H9 (cell line): ENCODE data around the gene MMD2. TPM values are rescaled to one million over a fixed set of nuclear protein-coding genes. Genes with fewer than 3 reads are reported as not detected.

ENCODE experiments used
- DNase-seq: peaks from one replicate; pipeline ENCODE4 v3.0.0-alpha.2; 2017
- H2AFZ ChIP-seq: one replicate; pipeline ENCODE4 v1.6.1; 2013; ENCODE audit warnings: mild to moderate bottlenecking, low read length, control low read depth, moderate library complexity
- H2AK5ac ChIP-seq: 2 replicates; pipeline ENCODE4 v1.6.1; 2013; ENCODE audit warnings: low read length, control low read depth, mixed read lengths; ENCODE audit not compliant: insufficient read length
- H2BK120ac ChIP-seq: one replicate; pipeline ENCODE4 v1.6.1; 2013; ENCODE audit warnings: low read depth, mild to moderate bottlenecking, low read length, control low read depth, inconsistent platforms; ENCODE audit not compliant: poor library complexity, severe bottlenecking
- H2BK12ac ChIP-seq: 2 replicates; pipeline ENCODE4 v1.6.1; 2013; ENCODE audit warnings: low read length, control low read depth, mixed read lengths, low read depth; ENCODE audit not compliant: insufficient read length
- H2BK15ac ChIP-seq: 2 replicates; pipeline ENCODE4 v1.6.1; 2013; ENCODE audit warnings: low read depth, low read length, control low read depth
- H2BK20ac ChIP-seq: one replicate; pipeline ENCODE4 v1.6.1; 2013; ENCODE audit warnings: low read depth, mild to moderate bottlenecking, low read length, control low read depth, inconsistent platforms; ENCODE audit not compliant: poor library complexity, severe bottlenecking
- H2BK5ac ChIP-seq: 2 replicates; pipeline ENCODE4 v1.6.1; 2013; ENCODE audit warnings: low read length, control low read depth, mixed read lengths; ENCODE audit not compliant: insufficient read length
- H3K14ac ChIP-seq: 2 replicates; pipeline ENCODE4 v1.6.1; 2013; ENCODE audit warnings: low read length, control low read depth; ENCODE audit not compliant: insufficient read depth
- H3K18ac ChIP-seq: 2 replicates; pipeline ENCODE4 v1.6.1; 2013; ENCODE audit warnings: low read depth, mild to moderate bottlenecking, mixed read lengths, low read length, control low read depth; ENCODE audit not compliant: insufficient read length
- H3K23ac ChIP-seq: 2 replicates; pipeline ENCODE4 v1.6.1; 2013; ENCODE audit warnings: low read length, control low read depth, mixed read lengths, low read depth; ENCODE audit not compliant: insufficient read length
- H3K23me2 ChIP-seq: 2 replicates; pipeline ENCODE4 v1.6.1; 2013; ENCODE audit warnings: low read depth, mild to moderate bottlenecking, mixed read lengths, low read length, control low read depth; ENCODE audit not compliant: insufficient read length, poor library complexity, severe bottlenecking
- H3K27ac ChIP-seq: 2 replicates; pipeline ENCODE4 v1.5.1; 2013; ENCODE audit warnings: low read length, control low read depth, mixed read lengths, low read depth; ENCODE audit not compliant: insufficient read length
- H3K27me3 ChIP-seq: 2 replicates; pipeline ENCODE4 v1.6.1; 2013; ENCODE audit warnings: low read length, control low read depth, inconsistent platforms; ENCODE audit not compliant: insufficient read depth
- H3K4ac ChIP-seq: 2 replicates; pipeline ENCODE4 v1.6.1; 2013; ENCODE audit warnings: low read depth, mild to moderate bottlenecking, control low read depth, inconsistent platforms, low read length, moderate library complexity
- H3K4me1 ChIP-seq: 2 replicates; pipeline ENCODE4 v1.6.1; 2013; ENCODE audit warnings: low read length, control low read depth, inconsistent platforms; ENCODE audit not compliant: insufficient read depth
- H3K4me2 ChIP-seq: 2 replicates; pipeline ENCODE4 v1.6.1; 2013; ENCODE audit warnings: low read length, control low read depth, mixed read lengths; ENCODE audit not compliant: insufficient read length, insufficient read depth
- H3K56ac ChIP-seq: 2 replicates; pipeline ENCODE4 v1.6.1; 2013; ENCODE audit warnings: low read depth, mild to moderate bottlenecking, mixed read lengths, low read length, control low read depth; ENCODE audit not compliant: insufficient read length
- H3K79me1 ChIP-seq: 2 replicates; pipeline ENCODE4 v1.6.1; 2013; ENCODE audit warnings: low read depth, mild to moderate bottlenecking, moderate library complexity, low read length, control low read depth, inconsistent platforms; ENCODE audit not compliant: insufficient read depth, poor library complexity, severe bottlenecking
- H3K79me2 ChIP-seq: 2 replicates; pipeline ENCODE4 v1.6.1; 2013; ENCODE audit warnings: low read length, control low read depth, inconsistent platforms; ENCODE audit not compliant: insufficient read depth
- H3K9ac ChIP-seq: 2 replicates; pipeline ENCODE4 v1.6.1; 2013; ENCODE audit warnings: low read length, control low read depth, mixed read lengths; ENCODE audit not compliant: insufficient read length; ENCODE audit errors: extremely low read depth
- H3K9me3 ChIP-seq: one replicate; pipeline ENCODE4 v1.6.1; 2013; ENCODE audit warnings: low read depth, low read length, inconsistent platforms; ENCODE audit not compliant: control insufficient read depth
- H3T11ph ChIP-seq: one replicate; pipeline ENCODE4 v1.6.1; 2013; ENCODE audit warnings: mild to moderate bottlenecking, low read length, control low read depth, inconsistent platforms
- H4K20me1 ChIP-seq: one replicate; pipeline ENCODE4 v1.6.1; 2013; ENCODE audit not compliant: control insufficient read depth, insufficient read length, insufficient read depth
- H4K5ac ChIP-seq: 2 replicates; pipeline ENCODE4 v1.6.1; 2013; ENCODE audit warnings: low read depth, mild to moderate bottlenecking, mixed read lengths, low read length, control low read depth; ENCODE audit not compliant: insufficient read length
- H4K8ac ChIP-seq: replicated peaks from 2 replicates; pipeline ENCODE4 v1.6.1; 2013; ENCODE audit warnings: low read length, control low read depth, mixed read lengths, low read depth; ENCODE audit not compliant: insufficient read length
- H4K91ac ChIP-seq: 2 replicates; pipeline ENCODE4 v1.6.1; 2013; ENCODE audit warnings: low read depth, mild to moderate bottlenecking, moderate library complexity, mixed read lengths, low read length, control low read depth; ENCODE audit not compliant: insufficient read length
- H3K27ac Mint-ChIP-seq, 3 experiments: 2 replicates in 2 of 3; 3 replicates in 1 of 3; pipeline ENCODE4 v1.8.0; 2020 to 2021; ENCODE audit warnings: mixed read lengths in 3 of 3, mild to moderate bottlenecking in 1 of 3, moderate library complexity in 1 of 3
- H3K27me3 Mint-ChIP-seq: 2 replicates; pipeline ENCODE4 v1.8.0; 2021; ENCODE audit warnings: low read depth, mild to moderate bottlenecking, moderate library complexity, mixed read lengths
- H3K36me3 Mint-ChIP-seq, 3 experiments: 2 replicates in 2 of 3; 3 replicates in 1 of 3; pipeline ENCODE4 v1.8.0; 2020 to 2021; ENCODE audit warnings: low read depth in 3 of 3, mixed read lengths in 3 of 3; ENCODE audit not compliant: insufficient read depth in 1 of 3
- H3K4me1 Mint-ChIP-seq, 2 experiments: 2 replicates each; pipeline ENCODE4 v1.8.0; 2020; ENCODE audit warnings: mixed read lengths in 2 of 2
- H3K4me3 Mint-ChIP-seq, 2 experiments: 2 replicates in 1 of 2; 3 replicates in 1 of 2; pipeline ENCODE4 v1.8.0; 2020 to 2021; ENCODE audit warnings: mild to moderate bottlenecking in 2 of 2, mixed read lengths in 2 of 2, moderate library complexity in 1 of 2
- H3K9me3 Mint-ChIP-seq, 2 experiments: 2 replicates in 1 of 2; 3 replicates in 1 of 2; pipeline ENCODE4 v1.8.0; 2020; ENCODE audit warnings: mild to moderate bottlenecking in 2 of 2, mixed read lengths in 2 of 2, moderate library complexity in 1 of 2
- WGBS: extraction: QIAGEN DNeasy Blood & Tissue Kit; methylation state at CpG from one replicate; pipeline ENCODE4 v1.1.7; 2013; ENCODE audit warnings: missing lambda C conversion rate, low lambda C conversion rate, mixed read lengths; ENCODE audit not compliant: insufficient read length; ENCODE audit errors: extremely low coverage; 5-methylcytosine and 5-hydroxymethylcytosine counted together
- total RNA-seq: library from RNA; stranded (reverse); gene quantifications from 2 replicates; pipeline ENCODE4 v1.2.1, GENCODE V29; 2021
- TF ChIP-seq, protein P1 (sequence below): fragments of 200-600 bp; sonication (generic); conservative IDR thresholded peaks from 3 replicates; pipeline ENCODE4 v1.8.0; 2021; ENCODE audit warnings: antibody characterized with exemption, mild to moderate bottlenecking

MMD2 gene
- total RNA-seq, 1 experiment from 2014 or later, result 0.20 TPM

DNA sequence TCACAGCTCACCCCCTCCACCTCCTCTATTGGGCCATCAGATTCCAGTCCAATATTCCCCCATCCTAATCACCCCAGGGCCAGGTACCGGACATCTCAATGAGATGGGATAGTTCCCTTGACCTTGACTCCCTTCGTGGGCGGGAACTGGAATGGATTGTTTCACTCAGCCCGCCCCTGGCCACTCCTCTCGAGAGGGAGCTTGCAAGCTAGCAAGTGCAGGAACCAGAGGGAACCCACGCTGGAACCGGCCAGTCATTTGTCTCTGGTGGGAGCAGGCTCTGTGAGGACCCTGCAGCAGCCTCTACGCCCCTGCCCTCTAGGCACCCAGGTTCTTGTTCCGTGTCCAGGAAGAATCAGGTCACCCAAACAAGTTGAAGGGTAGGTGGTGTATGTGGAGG is 64.5 kb downstream of the MMD2 start:
- Histone ChIP-seq H3K27me3 (no peaks in the 10 kb centered on the region), H2BK120ac (peak overlapping the region; percentile 36), H2BK15ac (no peak overlapping the region), H3K9ac (no peak overlapping the region), H3K27ac (no peak overlapping the region), H2BK5ac (no peak overlapping the region), H2AK5ac (no peak overlapping the region), H4K8ac (no peak overlapping the region), H3K56ac (no peak overlapping the region), H4K91ac (no peak overlapping the region), H3K79me1 (no peaks in the 10 kb centered on the region), H2BK12ac (no peak overlapping the region), H3K23ac (no peak overlapping the region), H3T11ph (no peak overlapping the region), H3K18ac (no peak overlapping the region), H3K23me2 (no peaks in the 10 kb centered on the region), H4K20me1 (no peaks in the 10 kb centered on the region), H4K5ac (no peak overlapping the region), H3K4me2 (no peak overlapping the region), H3K9me3 (no peaks in the 10 kb centered on the region), H3K4me1 (no peaks in the 10 kb centered on the region; the same call in 1 of the 2 replicates), H3K4ac (no peak overlapping the region), H2BK20ac (peak overlapping the region; percentile 75), H3K14ac (no peak overlapping the region; the same call in 1 of the 2 replicates), H3K79me2 (no peaks in the 10 kb centered on the region), H2AFZ (no peak overlapping the region)
- DNase-seq, result no peak
- WGBS, result no CpG with 5 or more reads among the region's 9 CpGs
- H3K27ac Mint-ChIP-seq, result no peak overlapping the region
- peaks cover 3% of the 10 kb centered on the region; the same call in 1 of the 2 replicates for H3K27me3 Mint-ChIP-seq
- peaks cover 0 to 6% (median 3%) of the 10 kb centered on the region in 3 experiments; a peak in 4 of 7 replicates for H3K36me3 Mint-ChIP-seq
- TF ChIP-seq, protein P1, sequence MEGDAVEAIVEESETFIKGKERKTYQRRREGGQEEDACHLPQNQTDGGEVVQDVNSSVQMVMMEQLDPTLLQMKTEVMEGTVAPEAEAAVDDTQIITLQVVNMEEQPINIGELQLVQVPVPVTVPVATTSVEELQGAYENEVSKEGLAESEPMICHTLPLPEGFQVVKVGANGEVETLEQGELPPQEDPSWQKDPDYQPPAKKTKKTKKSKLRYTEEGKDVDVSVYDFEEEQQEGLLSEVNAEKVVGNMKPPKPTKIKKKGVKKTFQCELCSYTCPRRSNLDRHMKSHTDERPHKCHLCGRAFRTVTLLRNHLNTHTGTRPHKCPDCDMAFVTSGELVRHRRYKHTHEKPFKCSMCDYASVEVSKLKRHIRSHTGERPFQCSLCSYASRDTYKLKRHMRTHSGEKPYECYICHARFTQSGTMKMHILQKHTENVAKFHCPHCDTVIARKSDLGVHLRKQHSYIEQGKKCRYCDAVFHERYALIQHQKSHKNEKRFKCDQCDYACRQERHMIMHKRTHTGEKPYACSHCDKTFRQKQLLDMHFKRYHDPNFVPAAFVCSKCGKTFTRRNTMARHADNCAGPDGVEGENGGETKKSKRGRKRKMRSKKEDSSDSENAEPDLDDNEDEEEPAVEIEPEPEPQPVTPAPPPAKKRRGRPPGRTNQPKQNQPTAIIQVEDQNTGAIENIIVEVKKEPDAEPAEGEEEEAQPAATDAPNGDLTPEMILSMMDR, result no peak
- H3K4me3 Mint-ChIP-seq, result no peak overlapping the region
- H3K9me3 Mint-ChIP-seq, result peaks cover 5 to 8% of the 10 kb centered on the region in 2 experiments; a peak in 2 of 5 replicates
- H3K4me1 Mint-ChIP-seq, result peaks cover 10 to 11% of the 10 kb centered on the region in 2 experiments; a peak in 3 of 4 replicates
